K562 (cell line): ENCODE results near the gene INSIG1. TPM values are rescaled to one million over a fixed set of nuclear protein-coding genes. Genes with fewer than 3 reads are reported as not detected.

Experiments
- CBX8 ChIP-seq: fragments of 200-600 bp; sonication (generic); IDR thresholded peaks from 2 replicates; pipeline ENCODE4 v1.6.1; 2012; ENCODE audit warnings: borderline replicate concordance, mixed run types, low read depth, mild to moderate bottlenecking, moderate library complexity, mixed read lengths, low read length, control low read depth, inconsistent platforms; ENCODE audit not compliant: poor library complexity, severe bottlenecking; ENCODE audit errors: extremely low read depth
- GABPB2 ChIP-seq: fragments of 250-450 bp; sonication (Bioruptor Pico); conservative IDR thresholded peaks from 2 replicates; pipeline ENCODE4 v1.5.1; 2021; ENCODE audit warnings: mild to moderate bottlenecking
- GATAD2B ChIP-seq: fragments of 450-650 bp; IDR thresholded peaks from 2 replicates; pipeline ENCODE4 v1.6.1; 2017; ENCODE audit warnings: mild to moderate bottlenecking, borderline replicate concordance
- IRF9 ChIP-seq: fragments of 450-650 bp; IDR thresholded peaks from 2 replicates; pipeline ENCODE4 v1.6.1; 2016; ENCODE audit warnings: missing biosample characterization, missing genetic modification characterization
- JUNB ChIP-seq: fragments of 450-650 bp; formaldehyde crosslinking; conservative IDR thresholded peaks from 2 replicates; pipeline ENCODE4 v1.4.0; 2020; ENCODE audit warnings: mild to moderate bottlenecking
- MAX ChIP-seq: sonication (generic); formaldehyde crosslinking; IDR thresholded peaks from 2 replicates; pipeline ENCODE4 v1.9.0; 2022; ENCODE audit warnings: mild to moderate bottlenecking, missing genetic modification reagents
- MCM3 ChIP-seq: fragments of 450-650 bp; IDR thresholded peaks from 2 replicates; pipeline ENCODE4 v1.6.1; 2016
- NFRKB ChIP-seq: fragments of 450-650 bp; IDR thresholded peaks from 2 replicates; pipeline ENCODE4 v1.6.1; 2016; ENCODE audit warnings: low read depth
- NUFIP1 ChIP-seq: fragments of 450-650 bp; IDR thresholded peaks from 2 replicates; pipeline ENCODE4 v1.6.1; 2018; ENCODE audit not compliant: partially characterized antibody
- PRDM10 ChIP-seq: fragments of 450-650 bp; IDR thresholded peaks from 2 replicates; pipeline ENCODE4 v1.6.1; 2018; ENCODE audit not compliant: partially characterized antibody
- RBM15 ChIP-seq: fragments of 200-400 bp; formaldehyde crosslinking; IDR thresholded peaks from 2 replicates; pipeline ENCODE4 v1.6.1; 2018; ENCODE audit warnings: mild to moderate bottlenecking, low read length, moderate library complexity; ENCODE audit not compliant: insufficient read depth
- SNRNP70 ChIP-seq: fragments of 200-400 bp; formaldehyde crosslinking; optimal IDR thresholded peaks from 2 replicates; pipeline ENCODE3; 2017; ENCODE audit warnings: low read depth, low read length
- STAG1 ChIP-seq: sonication (generic); formaldehyde crosslinking; IDR thresholded peaks from 2 replicates; pipeline ENCODE4 v1.5.0; 2020; ENCODE audit warnings: missing genetic modification reagents, borderline replicate concordance
- TARDBP ChIP-seq: fragments of 450-650 bp; IDR thresholded peaks from 2 replicates; pipeline ENCODE4 v1.6.1; 2016
- ZBTB17 ChIP-seq: fragments of 450-650 bp; formaldehyde crosslinking; IDR thresholded peaks from 2 replicates; pipeline ENCODE4 v1.4.0; 2020; ENCODE audit warnings: mild to moderate bottlenecking
- ZNF224 ChIP-seq: sonication (generic); formaldehyde crosslinking; IDR thresholded peaks from 2 replicates; pipeline ENCODE4 v1.8.0; 2022; ENCODE audit warnings: mild to moderate bottlenecking, missing genetic modification reagents
- ZNF707 ChIP-seq: fragments of 250-450 bp; sonication (Bioruptor Pico); conservative IDR thresholded peaks from 2 replicates; pipeline ENCODE4 v1.8.0; 2022; ENCODE audit warnings: inconsistent platforms, mild to moderate bottlenecking, moderate library complexity
- polyA plus RNA-seq, 8 experiments: library from polyadenylated mRNA; depleted of rRNA in 4 of 8; stranded (reverse) in 5 of 8; unstranded in 3 of 8; fragments of >200 nt; fragmentation: Nextera tagmentation in 2 of 8; fragmentation: Illumina TruSeq in 1 of 8; extraction: Ambion mirVana in 2 of 8; extraction: Trizol in 1 of 8; gene quantifications; 2 replicates each; pipeline versions ENCODE4 v1.2.1 to v1.2.3, GENCODE V29; 2011 to 2014; ENCODE audit warnings: inconsistent platforms in 1 of 8, missing spikeins in 1 of 8
- total RNA-seq, 7 experiments: library from RNA; depleted of rRNA in 6 of 7; stranded (reverse); fragments of >200 nt in 6 of 7; fragmentation: Illumina TruSeq in 2 of 7; extraction: Trizol in 2 of 7; gene quantifications; 2 replicates each; pipeline versions ENCODE4 v1.2.1 to v1.2.3, GENCODE V29; 2011 to 2021; ENCODE audit warnings: low replicate concordance in 1 of 7
- TF ChIP-seq, protein P1 (sequence below): fragments of 450-650 bp; conservative IDR thresholded peaks from 2 replicates; pipeline ENCODE4 v1.6.1; 2016; ENCODE audit warnings: missing genetic modification characterization, low read depth, mild to moderate bottlenecking, missing compliant biosample characterization, moderate library complexity
- TF ChIP-seq, protein P2 (sequence below): fragments of 150-350 bp; IDR thresholded peaks from 2 replicates; pipeline ENCODE4 v1.6.1; 2014; ENCODE audit warnings: low read depth, mild to moderate bottlenecking, low read length, borderline replicate concordance

INSIG1 gene
- total and polyA plus RNA-seq, 9 of the 15 experiments (the other 6 are each of a cell fraction or from before 2014, with no cell fraction given), result 57.1 to 787 (median 238) TPM

DNA sequence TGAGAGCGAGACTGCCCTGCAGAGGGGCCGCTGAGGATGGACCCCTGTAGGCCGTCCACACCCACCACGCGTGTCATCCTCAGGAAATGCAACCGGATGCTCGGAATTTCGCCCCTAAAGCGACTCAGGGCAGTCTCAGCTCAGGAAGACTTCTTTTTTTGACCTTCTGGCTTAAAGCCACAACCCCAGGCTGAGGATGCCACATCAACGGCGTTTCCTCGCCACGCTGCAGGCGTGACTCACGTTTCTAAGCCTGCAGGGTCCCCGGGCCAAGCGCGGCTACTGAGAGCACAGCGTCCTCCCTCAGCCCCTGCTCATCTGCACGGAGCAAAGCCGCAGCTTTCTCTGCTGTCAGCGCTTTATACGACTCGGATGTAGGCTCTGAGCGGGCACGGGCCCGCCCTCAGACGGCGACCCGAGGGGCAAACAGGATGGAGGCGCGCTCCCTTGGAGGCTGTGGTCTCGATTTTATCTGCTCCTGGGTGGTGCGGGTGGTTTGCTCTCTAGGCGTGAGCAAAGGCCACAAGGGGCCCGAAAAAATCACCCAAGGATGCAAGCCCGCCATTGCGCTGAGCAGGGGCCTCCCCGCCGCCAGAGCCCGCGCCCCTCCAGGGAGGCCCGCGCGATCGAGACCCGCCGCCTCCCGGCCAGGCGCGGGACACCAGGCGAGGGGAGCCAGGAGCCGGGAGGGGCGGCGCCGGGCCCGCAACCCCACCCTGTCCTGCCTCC, 726 bp upstream of the INSIG1 start (continued):
- TF ChIP-seq PRDM10, result peak; percentile 28
- TF ChIP-seq TARDBP, result no peak
- TF ChIP-seq, protein P1, sequence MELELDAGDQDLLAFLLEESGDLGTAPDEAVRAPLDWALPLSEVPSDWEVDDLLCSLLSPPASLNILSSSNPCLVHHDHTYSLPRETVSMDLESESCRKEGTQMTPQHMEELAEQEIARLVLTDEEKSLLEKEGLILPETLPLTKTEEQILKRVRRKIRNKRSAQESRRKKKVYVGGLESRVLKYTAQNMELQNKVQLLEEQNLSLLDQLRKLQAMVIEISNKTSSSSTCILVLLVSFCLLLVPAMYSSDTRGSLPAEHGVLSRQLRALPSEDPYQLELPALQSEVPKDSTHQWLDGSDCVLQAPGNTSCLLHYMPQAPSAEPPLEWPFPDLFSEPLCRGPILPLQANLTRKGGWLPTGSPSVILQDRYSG (tag), result 0 out of 2 replicates have a peak, but pooled peaks have one; percentile 24
- TF ChIP-seq ZBTB17 (CRISPR knock-in tag), result peak; percentile 70; the same call in 1 of the 2 replicates
- peak; percentile 8 for TF ChIP-seq NUFIP1
- TF ChIP-seq, protein P2, sequence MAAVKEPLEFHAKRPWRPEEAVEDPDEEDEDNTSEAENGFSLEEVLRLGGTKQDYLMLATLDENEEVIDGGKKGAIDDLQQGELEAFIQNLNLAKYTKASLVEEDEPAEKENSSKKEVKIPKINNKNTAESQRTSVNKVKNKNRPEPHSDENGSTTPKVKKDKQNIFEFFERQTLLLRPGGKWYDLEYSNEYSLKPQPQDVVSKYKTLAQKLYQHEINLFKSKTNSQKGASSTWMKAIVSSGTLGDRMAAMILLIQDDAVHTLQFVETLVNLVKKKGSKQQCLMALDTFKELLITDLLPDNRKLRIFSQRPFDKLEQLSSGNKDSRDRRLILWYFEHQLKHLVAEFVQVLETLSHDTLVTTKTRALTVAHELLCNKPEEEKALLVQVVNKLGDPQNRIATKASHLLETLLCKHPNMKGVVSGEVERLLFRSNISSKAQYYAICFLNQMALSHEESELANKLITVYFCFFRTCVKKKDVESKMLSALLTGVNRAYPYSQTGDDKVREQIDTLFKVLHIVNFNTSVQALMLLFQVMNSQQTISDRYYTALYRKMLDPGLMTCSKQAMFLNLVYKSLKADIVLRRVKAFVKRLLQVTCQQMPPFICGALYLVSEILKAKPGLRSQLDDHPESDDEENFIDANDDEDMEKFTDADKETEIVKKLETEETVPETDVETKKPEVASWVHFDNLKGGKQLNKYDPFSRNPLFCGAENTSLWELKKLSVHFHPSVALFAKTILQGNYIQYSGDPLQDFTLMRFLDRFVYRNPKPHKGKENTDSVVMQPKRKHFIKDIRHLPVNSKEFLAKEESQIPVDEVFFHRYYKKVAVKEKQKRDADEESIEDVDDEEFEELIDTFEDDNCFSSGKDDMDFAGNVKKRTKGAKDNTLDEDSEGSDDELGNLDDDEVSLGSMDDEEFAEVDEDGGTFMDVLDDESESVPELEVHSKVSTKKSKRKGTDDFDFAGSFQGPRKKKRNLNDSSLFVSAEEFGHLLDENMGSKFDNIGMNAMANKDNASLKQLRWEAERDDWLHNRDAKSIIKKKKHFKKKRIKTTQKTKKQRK, result no peak
- TF ChIP-seq NFRKB, result peak; percentile 84
- no peak for TF ChIP-seq GATAD2B
- no peak for TF ChIP-seq ZNF707 (CRISPR knock-in tag)
- TF ChIP-seq RBM15, result no peak
- no peak for TF ChIP-seq STAG1 (CRISPR knock-in tag)
- TF ChIP-seq CBX8, result no peak
- TF ChIP-seq MCM3, result no peak
- peak; percentile 82 for TF ChIP-seq MAX (CRISPR knock-in tag)
- no peak for TF ChIP-seq JUNB
- no peak for TF ChIP-seq IRF9 (tag)
- peak; percentile 14; the same call in 1 of the 2 replicates for TF ChIP-seq GABPB2
- TF ChIP-seq ZNF224 (CRISPR knock-in tag), result no peak
- no peak for TF ChIP-seq SNRNP70
